ENCODE data around the gene IL13. TPM values are rescaled to one million over a fixed set of nuclear protein-coding genes. Genes with fewer than 3 reads are reported as not detected.

Gene IL13
- total RNA-seq, 1 experiment from 2014 or later = not detected

DNA sequence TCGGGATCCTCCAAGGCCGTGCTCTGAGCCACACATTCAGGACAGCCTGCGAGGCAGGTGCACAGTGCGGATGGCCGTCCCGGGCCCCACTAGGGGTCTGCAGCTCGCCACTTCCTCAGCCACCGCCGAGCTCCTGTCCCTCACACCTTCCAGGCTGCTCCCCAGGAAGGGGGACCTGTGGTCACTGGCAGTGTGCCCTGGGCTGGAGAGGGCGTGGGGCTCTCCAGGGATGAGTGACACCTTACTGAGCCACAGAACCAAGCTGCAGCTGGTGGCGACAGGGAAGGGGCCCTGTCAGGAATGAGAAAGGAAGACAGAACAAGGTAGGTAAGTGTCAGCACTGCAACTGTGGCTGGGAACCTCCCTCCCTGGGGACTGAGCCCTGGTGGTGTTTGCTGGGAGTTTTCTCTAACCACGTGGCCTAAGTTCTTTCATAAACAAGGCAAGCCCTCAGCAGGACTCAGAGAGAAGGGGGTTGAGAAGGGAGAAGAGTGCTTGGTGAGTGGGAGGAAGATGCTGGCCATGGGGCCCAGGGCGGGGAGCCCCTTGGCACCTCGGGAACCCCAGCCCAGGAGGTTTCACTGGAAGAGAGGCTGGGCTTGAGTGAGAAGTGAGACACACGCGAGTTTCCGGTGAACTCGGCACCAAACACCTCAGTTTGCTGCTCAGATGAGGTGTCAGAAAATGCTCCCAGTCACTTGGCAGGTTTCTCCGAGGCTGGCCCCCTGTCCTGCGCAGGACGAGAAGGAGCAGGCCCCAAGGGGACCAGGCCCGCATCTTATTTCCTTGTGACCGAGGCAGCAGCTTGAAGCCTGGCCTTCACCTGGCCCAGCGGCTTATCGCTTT lies 5.2 kb downstream of the IL13 start:
- Mint-ChIP-seq H3K27ac (ENCODE audit: low read depth, unreplicated experiment) (no peak overlapping the region), H3K4me1 (ENCODE audit: insufficient read depth, unreplicated experiment) (no peaks in the 10 kb centered on the region), H3K9me3 (ENCODE audit: unreplicated experiment) (no peaks in the 10 kb centered on the region), H3K36me3 (ENCODE audit: insufficient read depth, unreplicated experiment) (peaks cover 6% of the 10 kb centered on the region), H3K4me3 (ENCODE audit: unreplicated experiment) (no peak overlapping the region), H3K27me3 (ENCODE audit: insufficient read depth, unreplicated experiment) (no peaks in the 10 kb centered on the region)
- no peak for DNase-seq (ENCODE audit: unreplicated experiment)
- TF ChIP-seq, protein P1, sequence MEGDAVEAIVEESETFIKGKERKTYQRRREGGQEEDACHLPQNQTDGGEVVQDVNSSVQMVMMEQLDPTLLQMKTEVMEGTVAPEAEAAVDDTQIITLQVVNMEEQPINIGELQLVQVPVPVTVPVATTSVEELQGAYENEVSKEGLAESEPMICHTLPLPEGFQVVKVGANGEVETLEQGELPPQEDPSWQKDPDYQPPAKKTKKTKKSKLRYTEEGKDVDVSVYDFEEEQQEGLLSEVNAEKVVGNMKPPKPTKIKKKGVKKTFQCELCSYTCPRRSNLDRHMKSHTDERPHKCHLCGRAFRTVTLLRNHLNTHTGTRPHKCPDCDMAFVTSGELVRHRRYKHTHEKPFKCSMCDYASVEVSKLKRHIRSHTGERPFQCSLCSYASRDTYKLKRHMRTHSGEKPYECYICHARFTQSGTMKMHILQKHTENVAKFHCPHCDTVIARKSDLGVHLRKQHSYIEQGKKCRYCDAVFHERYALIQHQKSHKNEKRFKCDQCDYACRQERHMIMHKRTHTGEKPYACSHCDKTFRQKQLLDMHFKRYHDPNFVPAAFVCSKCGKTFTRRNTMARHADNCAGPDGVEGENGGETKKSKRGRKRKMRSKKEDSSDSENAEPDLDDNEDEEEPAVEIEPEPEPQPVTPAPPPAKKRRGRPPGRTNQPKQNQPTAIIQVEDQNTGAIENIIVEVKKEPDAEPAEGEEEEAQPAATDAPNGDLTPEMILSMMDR (IDR thresholded peaks at IDR 0.05; ENCODE audit: unreplicated experiment) = no peak
- CTCF ChIA-PET = interaction anchor here (1.6 kb wide), 1 partner anchor 12 kb away, joined by 4 read pairs; no protein-coding TSS in a partner anchor
- intact Hi-C loops (cut with micrococcal nuclease) = no loop called here
- BruUV-seq (replicated peaks) = no TSS peak
- POLR2A ChIA-PET = no interaction called here

DNA sequence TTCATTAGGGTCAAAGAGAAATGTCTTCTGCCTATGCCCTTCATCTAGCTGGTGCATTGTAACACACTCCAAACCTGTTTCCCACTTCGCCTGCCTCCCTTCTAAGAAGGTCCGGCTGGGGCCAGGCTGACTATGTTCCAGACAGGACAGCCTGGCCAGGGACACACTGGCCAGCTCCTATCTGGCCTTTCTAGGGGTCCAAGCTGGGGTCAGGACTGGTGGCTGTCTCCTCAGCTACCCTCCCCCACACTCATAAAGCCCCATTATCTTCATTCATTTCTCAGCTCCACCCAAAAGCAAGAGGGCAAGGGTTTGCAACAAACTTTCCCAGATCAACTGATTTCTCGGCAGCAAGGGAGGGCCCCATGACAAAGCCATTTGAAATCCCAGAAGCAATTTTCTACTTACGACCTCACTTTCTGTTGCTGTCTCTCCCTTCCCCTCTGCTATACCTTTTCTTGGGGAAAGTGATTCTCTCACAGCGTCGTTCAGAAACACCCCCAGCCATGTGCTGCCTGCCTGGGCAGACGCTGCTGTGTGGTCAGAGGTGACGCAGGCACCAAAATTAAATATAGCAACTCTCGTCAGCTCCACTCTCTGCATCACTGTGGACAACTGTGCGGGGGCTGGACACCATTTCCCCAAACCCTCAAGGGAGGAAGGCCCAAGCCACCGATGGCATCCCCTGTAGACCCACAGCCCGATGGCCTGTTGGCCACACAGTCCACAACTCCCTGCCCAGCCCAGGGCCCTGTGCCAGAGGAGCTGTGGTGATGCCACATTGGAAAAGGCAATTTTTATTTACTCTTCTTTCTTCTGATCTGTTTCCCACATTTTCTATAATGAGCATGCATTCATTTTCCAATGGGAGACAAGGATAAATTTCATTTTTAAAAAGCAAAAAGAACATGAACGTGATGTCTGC lies 6.1 kb downstream of the IL13 start:
- H3K27ac Mint-ChIP-seq (ENCODE audit: low read depth, unreplicated experiment) = no peak overlapping the region
- no TSS peak for BruUV-seq (replicated peaks)

DNA sequence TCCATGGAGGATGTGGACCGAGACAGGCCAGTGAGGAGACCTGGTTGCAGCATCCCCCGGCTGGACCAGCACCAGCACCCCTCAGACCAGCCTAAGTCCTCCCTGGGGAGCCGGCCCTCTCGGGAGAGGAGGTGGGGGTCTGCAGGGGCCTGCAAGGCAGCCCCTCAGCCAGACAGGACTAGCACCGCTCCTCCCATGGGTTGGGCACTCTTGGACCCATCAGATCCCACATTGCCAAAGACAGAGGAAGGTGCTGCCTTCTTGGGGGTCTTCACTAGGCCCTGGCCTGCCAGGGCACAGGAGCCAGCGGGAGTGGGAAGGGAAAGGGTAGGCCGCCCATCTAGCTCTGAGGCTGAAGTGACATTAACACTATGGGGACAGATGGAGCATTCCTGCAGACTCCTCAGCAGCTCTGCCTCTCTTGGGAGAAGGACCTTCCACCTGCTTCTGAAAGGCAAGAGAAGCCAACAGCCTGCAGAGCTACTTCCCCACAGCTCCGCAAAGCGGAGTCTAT lies 6.8 kb downstream of the IL13 start:
- Mint-ChIP-seq H3K9me3 (ENCODE audit: unreplicated experiment) (no peaks in the 10 kb centered on the region), H3K4me1 (ENCODE audit: insufficient read depth, unreplicated experiment) (no peaks in the 10 kb centered on the region), H3K4me3 (ENCODE audit: unreplicated experiment) (no peak overlapping the region), H3K27me3 (ENCODE audit: insufficient read depth, unreplicated experiment) (no peaks in the 10 kb centered on the region), H3K36me3 (ENCODE audit: insufficient read depth, unreplicated experiment) (no peaks in the 10 kb centered on the region), H3K27ac (ENCODE audit: low read depth, unreplicated experiment) (no peak overlapping the region)
- POLR2A ChIA-PET = interaction anchor here (1.2 kb wide), 1 partner anchor 13 kb away, joined by 3 read pairs; no protein-coding TSS in a partner anchor
- TF ChIP-seq, protein P1 (IDR thresholded peaks at IDR 0.05; ENCODE audit: unreplicated experiment) = no peak
- DNase-seq (ENCODE audit: unreplicated experiment) = no peak
- intact Hi-C loops (cut with micrococcal nuclease) = no loop called here
- BruUV-seq (replicated peaks) = no TSS peak
- CTCF ChIA-PET = interaction anchor here (0.6 to 0.8 kb wide), 4 partner anchors 12 to 845 kb away, joined by 3 to 4 read pairs (median 3); no protein-coding TSS in a partner anchor

More for the DNA sequence above, 6.1 kb downstream of the IL13 start:
- ChIA-PET CTCF (interaction anchor here (0.5 to 1.6 kb wide), 4 partner anchors 11 to 846 kb away, joined by 3 to 4 read pairs (median 3); no protein-coding TSS in a partner anchor), POLR2A (interaction anchor here (1.2 kb wide), 1 partner anchor 13 kb away, joined by 3 read pairs; no protein-coding TSS in a partner anchor)
- no peak for DNase-seq (ENCODE audit: unreplicated experiment)
- peaks cover 4% of the 10 kb centered on the region for H3K36me3 Mint-ChIP-seq (ENCODE audit: insufficient read depth, unreplicated experiment)
- H3K27me3 Mint-ChIP-seq (ENCODE audit: insufficient read depth, unreplicated experiment) = no peaks in the 10 kb centered on the region
- no peaks in the 10 kb centered on the region for H3K9me3 Mint-ChIP-seq (ENCODE audit: unreplicated experiment)
- intact Hi-C loops (cut with micrococcal nuclease) = no loop called here
- TF ChIP-seq, protein P1 (IDR thresholded peaks at IDR 0.05; ENCODE audit: unreplicated experiment) = no peak
- H3K4me3 Mint-ChIP-seq (ENCODE audit: unreplicated experiment) = no peak overlapping the region
- no peaks in the 10 kb centered on the region for H3K4me1 Mint-ChIP-seq (ENCODE audit: insufficient read depth, unreplicated experiment)

All from MCF 10A (cell line).